MM.1S (cell line): Measurements from ENCODE around the gene POFUT2.

Source experiments
- DNase-seq: peaks from one replicate; pipeline ENCODE4 v3.0.0-alpha.2; 2015
- H2AFZ ChIP-seq: fragments of 300-600 bp; sonication (generic); 2 replicates; pipeline ENCODE4 v1.6.0; 2016; ENCODE audit warnings: antibody characterized with exemption, low read length
- H3F3A ChIP-seq: fragments of 300-600 bp; sonication (generic); 2 replicates; pipeline ENCODE4 v1.6.1; 2016; ENCODE audit warnings: mild to moderate bottlenecking, antibody characterized with exemption, low read length, moderate library complexity, mixed read lengths; ENCODE audit not compliant: insufficient read depth
- H3K27ac ChIP-seq: fragments of 300-600 bp; sonication (generic); 2 replicates; pipeline ENCODE4 v1.5.1; 2016; ENCODE audit warnings: mild to moderate bottlenecking, low read length
- H3K27me3 ChIP-seq: fragments of 300-600 bp; sonication (generic); replicated peaks from 2 replicates; pipeline ENCODE4 v1.6.0; 2016; ENCODE audit warnings: low read length; ENCODE audit not compliant: insufficient read depth
- H3K36me3 ChIP-seq: fragments of 300-600 bp; sonication (generic); replicated peaks from 2 replicates; pipeline ENCODE4 v1.6.1; 2016; ENCODE audit warnings: mild to moderate bottlenecking, low read length, mixed read lengths; ENCODE audit not compliant: insufficient read depth
- H3K4me1 ChIP-seq: fragments of 300-600 bp; sonication (generic); 2 replicates; pipeline ENCODE4 v1.6.1; 2016; ENCODE audit warnings: low read length, mixed read lengths
- H3K4me2 ChIP-seq: fragments of 300-600 bp; sonication (generic); 2 replicates; pipeline ENCODE4 v1.6.0; 2016; ENCODE audit warnings: low read depth, low read length
- H3K4me3 ChIP-seq: fragments of 300-600 bp; sonication (generic); 2 replicates; pipeline ENCODE4 v1.5.1; 2016; ENCODE audit warnings: low read length, mixed read lengths
- H3K79me2 ChIP-seq: fragments of 300-600 bp; sonication (generic); 2 replicates; pipeline ENCODE4 v1.6.1; 2016; ENCODE audit warnings: mixed run types, low read length, mixed read lengths
- H3K9ac ChIP-seq: fragments of 300-600 bp; sonication (generic); 2 replicates; pipeline ENCODE4 v1.6.1; 2016; ENCODE audit warnings: low read length, mixed read lengths
- H3K9me2 ChIP-seq: fragments of 300-600 bp; sonication (generic); replicated peaks from 2 replicates; pipeline ENCODE4 v1.6.1; 2016; ENCODE audit warnings: mild to moderate bottlenecking, low read length, mixed read lengths; ENCODE audit not compliant: insufficient read depth
- H3K9me3 ChIP-seq: fragments of 300-600 bp; sonication (generic); replicated peaks from 2 replicates; pipeline ENCODE4 v1.6.1; 2016; ENCODE audit warnings: mild to moderate bottlenecking, low read length, mixed read lengths; ENCODE audit not compliant: insufficient read depth
- H4K20me1 ChIP-seq: fragments of 300-600 bp; sonication (generic); 2 replicates; pipeline ENCODE4 v1.6.1; 2016; ENCODE audit warnings: mild to moderate bottlenecking, low read length, moderate library complexity, mixed read lengths; ENCODE audit not compliant: insufficient read depth
- EZH2 ChIP-seq: fragments of 300-600 bp; sonication (generic); optimal IDR thresholded peaks from 2 replicates; pipeline ENCODE3; 2017; ENCODE audit warnings: low read depth, mild to moderate bottlenecking, antibody characterized with exemption, low read length, mixed read lengths
- EZH2phosphoT487 ChIP-seq: fragments of 300-600 bp; sonication (generic); IDR thresholded peaks from 2 replicates; pipeline ENCODE4 v1.6.1; 2018; ENCODE audit warnings: antibody characterized with exemption, low read length
- TF ChIP-seq, protein P1 (sequence below): fragments of 300-600 bp; sonication (generic); IDR thresholded peaks from 2 replicates; pipeline ENCODE4 v1.5.1; 2016; ENCODE audit warnings: antibody characterized with exemption, low read length, mixed read lengths

Gene POFUT2

DNA sequence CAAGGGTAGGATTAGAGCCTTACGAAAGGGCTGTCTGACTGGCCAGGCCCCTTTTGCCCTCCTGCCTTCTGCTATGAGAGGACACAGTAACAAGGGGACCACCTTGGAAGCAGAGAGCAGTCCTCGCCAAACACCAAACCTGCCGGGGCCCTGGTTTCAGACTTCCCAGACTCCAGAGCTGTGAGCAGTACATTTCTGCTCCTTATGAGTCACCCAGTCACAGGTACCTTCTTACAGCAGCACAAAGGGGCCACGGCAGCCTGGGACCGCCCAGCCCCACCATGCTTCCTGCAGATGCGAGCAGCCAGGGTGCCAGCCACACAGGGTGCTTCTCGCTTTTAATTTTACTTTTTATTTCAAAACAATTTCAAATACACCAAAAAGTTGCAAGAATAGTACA, 17.2 kb upstream of the POFUT2 start:
- Histone ChIP-seq H2AFZ (no peak overlapping the region), H3K36me3 (no peaks in the 10 kb centered on the region), H3F3A (no peaks in the 10 kb centered on the region), H3K27ac (no peak overlapping the region), H4K20me1 (no peaks in the 10 kb centered on the region), H3K4me3 (no peak overlapping the region), H3K4me2 (peak overlapping the region; percentile 1; the same call in 1 of the 2 replicates), H3K27me3 (peaks cover 100% of the 10 kb centered on the region), H3K9me3 (no peaks in the 10 kb centered on the region), H3K79me2 (no peaks in the 10 kb centered on the region), H3K9me2 (no peaks in the 10 kb centered on the region), H3K9ac (no peak overlapping the region), H3K4me1 (0 out of 2 replicates have a peak, but pooled peaks cover 5% of the 10 kb centered on the region)
- DNase-seq = no peak
- TF ChIP-seq, protein P1, sequence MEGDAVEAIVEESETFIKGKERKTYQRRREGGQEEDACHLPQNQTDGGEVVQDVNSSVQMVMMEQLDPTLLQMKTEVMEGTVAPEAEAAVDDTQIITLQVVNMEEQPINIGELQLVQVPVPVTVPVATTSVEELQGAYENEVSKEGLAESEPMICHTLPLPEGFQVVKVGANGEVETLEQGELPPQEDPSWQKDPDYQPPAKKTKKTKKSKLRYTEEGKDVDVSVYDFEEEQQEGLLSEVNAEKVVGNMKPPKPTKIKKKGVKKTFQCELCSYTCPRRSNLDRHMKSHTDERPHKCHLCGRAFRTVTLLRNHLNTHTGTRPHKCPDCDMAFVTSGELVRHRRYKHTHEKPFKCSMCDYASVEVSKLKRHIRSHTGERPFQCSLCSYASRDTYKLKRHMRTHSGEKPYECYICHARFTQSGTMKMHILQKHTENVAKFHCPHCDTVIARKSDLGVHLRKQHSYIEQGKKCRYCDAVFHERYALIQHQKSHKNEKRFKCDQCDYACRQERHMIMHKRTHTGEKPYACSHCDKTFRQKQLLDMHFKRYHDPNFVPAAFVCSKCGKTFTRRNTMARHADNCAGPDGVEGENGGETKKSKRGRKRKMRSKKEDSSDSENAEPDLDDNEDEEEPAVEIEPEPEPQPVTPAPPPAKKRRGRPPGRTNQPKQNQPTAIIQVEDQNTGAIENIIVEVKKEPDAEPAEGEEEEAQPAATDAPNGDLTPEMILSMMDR = no peak
- TF ChIP-seq EZH2 (no peak), EZH2phosphoT487 (no peak)

DNA sequence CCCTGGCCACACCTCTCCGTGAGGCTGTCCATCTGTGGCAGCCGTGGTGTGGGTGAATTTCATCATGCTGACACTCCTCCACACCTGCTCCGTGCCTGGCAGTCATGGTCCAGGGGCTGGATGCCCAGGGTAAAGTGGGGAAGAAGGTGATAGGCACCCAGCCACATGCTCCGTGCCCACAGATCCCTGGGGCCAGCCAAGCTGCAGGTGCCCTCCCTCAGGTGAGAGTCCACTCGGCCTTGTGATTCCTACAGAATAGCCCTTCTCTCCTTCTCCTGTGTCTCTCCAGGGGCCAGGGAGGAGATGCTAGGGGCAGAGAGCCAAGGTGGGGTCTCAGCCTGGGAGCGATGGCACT, 16.8 kb upstream of the POFUT2 start:
- H3K36me3 ChIP-seq = no peaks in the 10 kb centered on the region
- H3K79me2 ChIP-seq = no peaks in the 10 kb centered on the region
- TF ChIP-seq EZH2phosphoT487 = no peak
- H4K20me1 ChIP-seq = no peaks in the 10 kb centered on the region
- no peak overlapping the region for H3K27ac ChIP-seq
- H3K27me3 ChIP-seq = peaks cover 100% of the 10 kb centered on the region
- DNase-seq = no peak
- 0 out of 2 replicates have a peak, but pooled peaks cover 5% of the 10 kb centered on the region for H3K4me1 ChIP-seq
- H3K9ac ChIP-seq = no peak overlapping the region
- H3K9me3 ChIP-seq = no peaks in the 10 kb centered on the region
- no peak overlapping the region for H2AFZ ChIP-seq
- no peak overlapping the region for H3K4me3 ChIP-seq
- H3K4me2 ChIP-seq = no peak overlapping the region
- no peaks in the 10 kb centered on the region for H3K9me2 ChIP-seq
- H3F3A ChIP-seq = no peaks in the 10 kb centered on the region

GRCh38 chr21:45303751-45304475, 16.2 kb upstream of the POFUT2 start:
- Histone ChIP-seq H3K79me2 (no peaks in the 10 kb centered on the region), H3K9me2 (no peaks in the 10 kb centered on the region), H3K4me3 (no peak overlapping the region), H2AFZ (no peak overlapping the region), H3K4me2 (no peak overlapping the region), H3K9me3 (no peaks in the 10 kb centered on the region), H3K9ac (no peak overlapping the region), H3K27me3 (peaks cover 100% of the 10 kb centered on the region), H3K4me1 (0 out of 2 replicates have a peak, but pooled peaks cover 5% of the 10 kb centered on the region), H4K20me1 (no peaks in the 10 kb centered on the region), H3K27ac (no peak overlapping the region), H3K36me3 (no peaks in the 10 kb centered on the region), H3F3A (no peaks in the 10 kb centered on the region)
- DNase-seq = no peak
- no peak for TF ChIP-seq EZH2phosphoT487
- TF ChIP-seq, protein P1 = no peak
- TF ChIP-seq EZH2 = no peak

DNA sequence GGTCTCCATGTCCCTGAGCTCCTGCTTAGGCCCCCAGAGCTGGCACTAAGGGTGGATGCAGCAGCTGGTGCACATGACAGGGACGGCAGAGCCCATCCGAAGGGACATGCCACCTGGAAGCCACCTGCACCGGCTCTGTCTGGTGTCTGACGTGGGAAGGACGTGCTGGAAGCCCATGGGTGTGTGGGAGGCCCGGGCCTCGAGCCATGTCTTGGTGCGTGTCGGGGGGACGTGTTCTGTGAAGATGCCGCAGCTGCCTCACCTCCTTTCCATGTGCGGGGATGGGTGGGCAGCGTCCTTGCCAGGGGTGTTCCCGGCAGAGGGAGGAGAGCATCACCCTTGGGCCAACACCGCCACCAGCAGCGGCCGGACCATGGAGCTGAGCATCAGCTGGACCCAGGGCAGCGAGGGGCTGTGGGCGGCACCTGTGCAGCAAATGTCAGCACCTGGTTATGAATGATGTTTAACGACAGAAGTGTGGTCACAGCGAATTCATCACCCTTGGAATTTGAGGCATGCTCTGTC, 15.5 kb upstream of the POFUT2 start:
- Histone ChIP-seq H3K4me2 (no peak overlapping the region), H4K20me1 (no peaks in the 10 kb centered on the region), H3K9ac (no peak overlapping the region), H3K4me1 (0 out of 2 replicates have a peak, but pooled peaks cover 5% of the 10 kb centered on the region), H3K27me3 (peaks cover 100% of the 10 kb centered on the region), H3K9me3 (no peaks in the 10 kb centered on the region), H2AFZ (no peak overlapping the region), H3K9me2 (no peaks in the 10 kb centered on the region), H3F3A (no peaks in the 10 kb centered on the region), H3K36me3 (no peaks in the 10 kb centered on the region), H3K79me2 (no peaks in the 10 kb centered on the region), H3K27ac (no peak overlapping the region), H3K4me3 (no peak overlapping the region)
- TF ChIP-seq EZH2 = peak; percentile 18
- TF ChIP-seq, protein P1 = no peak
- no peak for DNase-seq
